ENCODE measurements around the gene PPP1R11. TPM values are rescaled to one million over a fixed set of nuclear protein-coding genes. Genes with fewer than 3 reads are reported as not detected.

Gene PPP1R11
- total RNA-seq, 1 donor from 2014 or later = 19.6 TPM

DNA sequence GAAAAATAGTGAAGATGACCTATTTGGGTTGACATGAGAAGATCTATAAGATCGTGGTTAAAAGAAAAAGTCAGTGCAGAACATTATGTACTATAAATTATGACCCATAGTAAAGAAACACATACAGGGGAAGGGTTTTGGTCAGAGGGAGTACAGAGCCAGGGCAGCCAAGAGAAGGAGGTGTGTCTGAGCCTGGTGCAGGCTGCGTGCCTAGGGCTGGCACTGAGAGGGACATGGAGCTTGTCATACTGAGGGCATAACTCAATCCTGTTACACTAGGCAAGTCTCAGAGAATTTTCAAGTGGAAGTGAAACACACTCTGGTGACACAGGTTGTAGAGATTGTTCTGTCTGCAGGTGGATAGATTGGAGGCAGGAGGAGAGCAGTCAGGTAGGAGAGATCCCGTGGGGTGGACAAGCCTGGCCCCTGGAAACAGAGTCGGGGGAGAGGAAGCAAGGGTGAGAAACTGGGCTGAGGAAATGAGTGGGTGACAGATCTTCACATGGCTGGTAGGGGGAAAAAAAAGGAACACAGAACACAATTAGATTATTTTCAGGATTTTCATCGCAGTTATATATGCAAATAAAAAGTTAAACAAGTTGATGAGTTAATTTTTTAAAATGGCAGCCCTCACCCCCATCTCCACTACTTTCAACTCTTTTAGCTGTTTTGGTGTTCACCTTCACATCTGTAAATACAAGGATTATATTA, 27.1 kb downstream of the PPP1R11 start:
- DNase-seq (ENCODE audit: extremely low spot score in 2 of 2) = no peak
- intact Hi-C loops (cut with DNase I) = no loop called here
- no peak overlapping the region for H3K4me3 ChIP-seq
- H3K36me3 ChIP-seq = no peaks in the 10 kb centered on the region
- no peaks in the 10 kb centered on the region for H3K27me3 ChIP-seq
- TF ChIP-seq, protein P1, sequence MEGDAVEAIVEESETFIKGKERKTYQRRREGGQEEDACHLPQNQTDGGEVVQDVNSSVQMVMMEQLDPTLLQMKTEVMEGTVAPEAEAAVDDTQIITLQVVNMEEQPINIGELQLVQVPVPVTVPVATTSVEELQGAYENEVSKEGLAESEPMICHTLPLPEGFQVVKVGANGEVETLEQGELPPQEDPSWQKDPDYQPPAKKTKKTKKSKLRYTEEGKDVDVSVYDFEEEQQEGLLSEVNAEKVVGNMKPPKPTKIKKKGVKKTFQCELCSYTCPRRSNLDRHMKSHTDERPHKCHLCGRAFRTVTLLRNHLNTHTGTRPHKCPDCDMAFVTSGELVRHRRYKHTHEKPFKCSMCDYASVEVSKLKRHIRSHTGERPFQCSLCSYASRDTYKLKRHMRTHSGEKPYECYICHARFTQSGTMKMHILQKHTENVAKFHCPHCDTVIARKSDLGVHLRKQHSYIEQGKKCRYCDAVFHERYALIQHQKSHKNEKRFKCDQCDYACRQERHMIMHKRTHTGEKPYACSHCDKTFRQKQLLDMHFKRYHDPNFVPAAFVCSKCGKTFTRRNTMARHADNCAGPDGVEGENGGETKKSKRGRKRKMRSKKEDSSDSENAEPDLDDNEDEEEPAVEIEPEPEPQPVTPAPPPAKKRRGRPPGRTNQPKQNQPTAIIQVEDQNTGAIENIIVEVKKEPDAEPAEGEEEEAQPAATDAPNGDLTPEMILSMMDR (IDR thresholded peaks at IDR 0.05) = no peak
- no peak for TF ChIP-seq POLR2A (IDR thresholded peaks at IDR 0.05)
- no peak for TF ChIP-seq POLR2AphosphoS5 (IDR thresholded peaks at IDR 0.05; ENCODE audit: insufficient read depth in 1 of 2, low read depth in 1 of 2)
- H3K4me1 ChIP-seq = peaks cover 13% of the 10 kb centered on the region
- H3K9me3 ChIP-seq = no peaks in the 10 kb centered on the region
- no peak overlapping the region for H3K27ac ChIP-seq

DNA sequence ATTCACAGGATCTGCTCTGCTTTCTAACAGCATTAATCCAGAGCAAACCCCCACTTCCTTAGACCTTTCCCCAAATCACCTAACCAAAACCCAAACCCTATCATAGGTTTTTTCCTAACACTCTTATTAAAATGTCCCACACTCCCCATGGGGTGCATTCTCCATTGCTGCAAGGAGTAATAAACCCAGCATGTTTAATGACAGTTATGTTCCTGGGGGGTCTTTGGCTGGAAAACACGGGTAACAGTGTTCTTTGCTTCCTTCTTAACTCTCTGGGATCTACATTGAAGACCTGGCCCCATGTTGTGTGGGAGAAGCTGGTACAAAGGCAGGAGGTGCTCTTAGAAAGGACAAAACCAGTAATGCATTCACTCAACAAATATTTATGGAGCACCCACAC, 29.8 kb downstream of the PPP1R11 start:
- TF ChIP-seq POLR2AphosphoS5 (IDR thresholded peaks at IDR 0.05; ENCODE audit: insufficient read depth in 1 of 2, low read depth in 1 of 2) (no peak), POLR2A (IDR thresholded peaks at IDR 0.05) (no peak)
- TF ChIP-seq, protein P1 (IDR thresholded peaks at IDR 0.05) = no peak
- no peak for DNase-seq (ENCODE audit: extremely low spot score in 2 of 2)
- Histone ChIP-seq H3K4me3 (no peak overlapping the region), H3K4me1 (peaks cover 25% of the 10 kb centered on the region), H3K27ac (no peak overlapping the region), H3K36me3 (no peaks in the 10 kb centered on the region), H3K27me3 (no peaks in the 10 kb centered on the region), H3K9me3 (no peaks in the 10 kb centered on the region)
- intact Hi-C loops (cut with DNase I) = no loop called here

DNA sequence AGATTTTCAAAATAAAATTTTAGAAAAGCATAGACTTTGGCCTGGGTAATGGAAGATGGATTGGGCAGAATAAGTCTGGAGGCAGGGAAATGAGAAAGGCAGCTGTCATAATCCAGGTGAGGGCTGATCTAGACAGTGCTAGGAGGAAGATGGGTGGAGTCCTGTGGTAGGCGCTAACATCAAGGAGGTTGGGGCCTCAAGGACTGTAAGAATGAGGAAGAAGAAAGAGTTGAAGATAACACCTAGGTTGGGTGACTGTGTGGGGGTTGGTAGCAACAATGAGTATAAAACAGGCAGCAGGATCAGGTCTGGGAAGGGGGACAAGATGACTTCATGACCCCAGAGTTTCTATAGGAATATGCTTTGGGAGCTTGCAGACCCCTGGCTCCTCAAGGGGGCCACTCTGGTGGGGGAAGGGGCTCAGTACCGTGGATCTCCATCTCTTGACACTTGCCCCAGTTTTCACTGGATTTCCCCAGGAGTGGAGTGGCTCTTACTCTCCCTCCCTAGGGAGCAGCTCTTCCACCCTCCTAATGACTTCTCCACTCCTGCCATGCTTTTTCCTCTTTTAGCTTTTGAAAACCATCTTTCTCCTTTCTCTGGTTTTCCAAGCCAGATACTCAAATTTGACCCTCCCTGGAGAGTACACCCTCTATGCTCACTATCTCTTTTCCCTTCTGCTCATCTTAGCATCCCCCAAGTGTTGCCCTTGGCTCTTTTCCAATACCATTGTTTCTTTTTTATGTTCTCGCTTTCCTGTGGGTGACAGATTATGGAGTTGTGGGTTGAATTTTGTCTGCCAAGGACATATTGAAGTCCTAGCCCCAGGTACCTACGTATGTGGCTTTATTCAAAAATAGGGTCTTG, 31.1 kb downstream of the PPP1R11 start:
- Histone ChIP-seq H3K4me3 (no peak overlapping the region), H3K27ac (no peak overlapping the region), H3K36me3 (no peaks in the 10 kb centered on the region), H3K4me1 (peaks cover 27% of the 10 kb centered on the region), H3K27me3 (no peaks in the 10 kb centered on the region), H3K9me3 (no peaks in the 10 kb centered on the region)
- intact Hi-C loops (cut with DNase I) = no loop called here
- TF ChIP-seq POLR2AphosphoS5 (IDR thresholded peaks at IDR 0.05; ENCODE audit: insufficient read depth in 1 of 2, low read depth in 1 of 2) (no peak), POLR2A (IDR thresholded peaks at IDR 0.05) (no peak)
- TF ChIP-seq, protein P1 (IDR thresholded peaks at IDR 0.05) = no peak
- DNase-seq (ENCODE audit: extremely low spot score in 2 of 2) = no peak

DNA sequence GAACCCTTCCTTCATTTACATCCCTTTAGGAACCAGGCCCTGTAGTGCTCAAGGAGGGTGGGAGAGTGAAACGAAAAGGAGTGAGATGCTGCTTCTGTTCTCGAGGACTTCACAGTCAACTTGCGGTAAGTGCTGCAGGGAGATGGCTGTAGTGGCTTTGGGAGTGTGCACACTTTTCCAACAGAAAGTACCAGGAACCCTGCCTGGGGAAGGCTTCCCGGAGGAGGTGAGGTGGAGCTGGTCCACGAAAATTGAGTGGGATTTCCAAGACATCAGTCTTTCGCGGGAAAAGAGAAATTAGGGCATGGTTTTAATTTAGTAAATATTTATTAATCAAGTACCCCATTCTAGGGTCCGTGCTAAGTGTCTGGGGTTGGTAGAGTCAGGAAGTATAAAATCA, 33.2 kb downstream of the PPP1R11 start:
- no peak overlapping the region for H3K27ac ChIP-seq
- H3K4me3 ChIP-seq = peak overlapping the region in 1 of 2 donors; percentile 41
- no peaks in the 10 kb centered on the region for H3K9me3 ChIP-seq
- peaks cover 27% of the 10 kb centered on the region for H3K4me1 ChIP-seq
- DNase-seq (ENCODE audit: extremely low spot score in 2 of 2) = no peak
- no peaks in the 10 kb centered on the region for H3K27me3 ChIP-seq
- intact Hi-C loops (cut with DNase I) = no loop called here
- TF ChIP-seq, protein P1 (IDR thresholded peaks at IDR 0.05) = no peak
- TF ChIP-seq POLR2AphosphoS5 (IDR thresholded peaks at IDR 0.05; ENCODE audit: insufficient read depth in 1 of 2, low read depth in 1 of 2) = no peak
- no peak for TF ChIP-seq POLR2A (IDR thresholded peaks at IDR 0.05)
- H3K36me3 ChIP-seq = no peaks in the 10 kb centered on the region

Measured in vagina (tissue), 2 donors.